GM21390 (cell line): Measurements from ENCODE around the gene HNRNPA1L2.
A peak's percentile ranks its signal among the peaks of the same experiment; 100 is the strongest.
"Not testable (repeated sequence)": the region's sequence is repeated elsewhere in the genome, so short reads cannot be mapped to it uniquely, and the experiment has no call there.

Experiments
- ATAC-seq: cut with Tn5 transposase; IDR thresholded peaks from one replicate; pipeline ENCODE4 v1.9.1; 2021; ENCODE audit not compliant: unreplicated experiment

The HNRNPA1L2 gene

DNA sequence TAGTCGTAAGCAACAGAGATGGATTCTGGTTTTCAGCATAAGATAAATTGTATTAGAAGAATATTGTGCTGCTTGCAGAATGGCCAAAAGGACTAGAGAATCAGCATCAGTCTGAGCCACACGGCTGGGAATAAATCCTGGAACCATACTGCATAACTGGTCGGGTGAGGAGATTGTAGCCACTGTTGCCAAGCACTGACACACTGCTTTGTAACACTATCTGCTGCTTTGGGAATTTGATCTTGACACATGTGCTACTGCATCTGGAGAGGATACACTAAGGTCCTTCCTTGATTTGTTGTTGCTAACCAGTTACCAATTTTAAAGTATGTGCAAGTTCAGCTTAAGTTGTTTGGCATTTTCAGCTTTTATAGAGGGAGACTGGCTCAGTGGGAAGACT lies 1.9 kb downstream of the HNRNPA1L2 start:
- ATAC-seq, result no peak

DNA sequence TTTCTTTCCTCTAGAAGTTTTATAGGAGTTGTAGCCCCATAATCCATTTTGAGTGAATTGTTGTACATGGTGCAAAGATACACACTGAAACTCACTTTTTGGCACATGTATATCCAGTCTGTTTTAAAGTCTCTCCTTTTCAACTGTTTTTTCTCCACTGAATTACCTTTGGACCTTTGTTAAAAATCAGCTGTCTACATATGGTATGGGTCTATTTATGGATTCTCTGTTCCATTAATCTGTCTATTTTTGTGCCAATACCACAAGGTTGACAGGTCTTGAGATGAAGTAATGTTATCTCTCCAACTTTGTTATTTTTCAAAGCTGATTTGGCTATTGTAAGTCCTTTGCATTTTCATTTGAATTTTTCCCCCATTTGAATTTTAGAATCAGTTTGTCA lies 4.7 kb downstream of the HNRNPA1L2 start:
- no peak for ATAC-seq

DNA sequence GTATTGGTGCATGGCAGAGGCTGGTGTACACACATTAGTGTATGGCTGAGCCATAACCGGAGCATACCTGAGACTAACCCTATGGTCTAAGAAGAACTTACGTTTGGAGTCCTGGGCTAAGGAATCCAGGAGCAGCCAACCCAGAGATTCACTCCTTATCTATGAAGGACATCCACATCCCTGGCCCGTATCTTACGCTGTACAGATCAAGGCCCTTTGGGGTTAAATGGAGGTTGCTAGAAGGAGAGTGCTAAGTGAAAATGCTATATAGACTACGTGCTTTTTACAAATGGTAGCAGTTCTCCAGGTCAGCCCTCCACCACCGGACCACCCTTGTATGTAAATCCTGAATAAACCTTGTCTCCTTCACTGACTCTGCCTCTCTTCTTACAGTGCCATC lies 8.5 kb downstream of the HNRNPA1L2 start:
- no peak for ATAC-seq

DNA sequence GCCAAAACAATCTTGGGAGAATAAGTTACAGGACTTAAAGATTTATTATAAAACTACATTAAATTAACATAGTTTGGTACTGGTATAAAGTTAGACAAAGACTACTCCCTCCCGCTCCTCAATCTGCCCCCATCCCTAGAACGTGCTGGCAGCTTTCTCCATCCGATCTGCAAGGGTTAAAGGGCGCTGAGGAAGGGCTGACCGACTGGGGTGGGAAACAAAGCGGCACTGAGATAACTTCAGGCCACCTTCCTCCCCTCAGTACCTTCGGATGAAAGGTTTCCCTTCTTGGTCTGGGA lies 9.6 kb downstream of the HNRNPA1L2 start:
- ATAC-seq, result peak; percentile 13

DNA sequence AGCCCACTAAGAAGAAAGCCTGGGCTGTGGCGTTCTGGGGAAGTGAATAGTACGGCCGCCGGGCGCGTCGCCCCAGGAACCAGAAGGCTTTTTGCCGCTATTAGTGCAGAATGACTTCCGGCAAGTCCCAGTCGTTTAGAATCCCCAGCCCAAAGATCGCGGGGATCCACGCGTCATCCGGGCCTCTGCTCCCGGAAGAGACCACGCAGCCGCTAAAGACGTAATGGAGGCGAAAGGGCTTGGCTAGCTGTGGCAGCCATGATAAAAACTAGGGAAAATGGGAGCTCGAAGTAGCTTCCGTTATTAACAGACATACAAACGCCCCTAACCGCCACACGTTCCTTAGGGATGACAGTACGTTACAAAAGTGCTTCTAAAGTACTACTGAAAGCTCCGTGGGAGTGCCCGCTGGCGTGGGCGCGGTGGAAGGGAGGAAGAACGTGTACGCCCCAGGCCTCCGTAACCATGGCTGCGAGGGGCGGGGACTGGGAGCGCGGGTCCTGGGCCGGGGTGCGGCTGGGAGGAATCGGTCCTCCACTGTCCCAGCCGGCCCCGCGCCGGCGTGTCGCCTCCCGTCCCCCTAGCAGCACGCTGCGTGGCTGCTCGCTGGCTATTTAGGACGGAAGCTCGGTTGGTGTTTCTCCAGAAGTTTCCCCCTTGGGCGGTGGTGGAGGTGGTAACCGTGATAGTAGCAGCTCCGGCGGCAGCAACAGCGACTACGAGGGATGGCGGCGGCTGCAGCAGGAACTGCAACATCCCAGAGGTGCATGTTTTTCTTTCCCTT lies 10.2 kb downstream of the HNRNPA1L2 start, which contains the start of gene SUGT1:
TSS of gene SUGT1 (plus strand) at position 641 of the 784 bp plus-strand sequence. CDS start at position 726, 85 bp downstream.
- peak; percentile 93 for ATAC-seq

DNA sequence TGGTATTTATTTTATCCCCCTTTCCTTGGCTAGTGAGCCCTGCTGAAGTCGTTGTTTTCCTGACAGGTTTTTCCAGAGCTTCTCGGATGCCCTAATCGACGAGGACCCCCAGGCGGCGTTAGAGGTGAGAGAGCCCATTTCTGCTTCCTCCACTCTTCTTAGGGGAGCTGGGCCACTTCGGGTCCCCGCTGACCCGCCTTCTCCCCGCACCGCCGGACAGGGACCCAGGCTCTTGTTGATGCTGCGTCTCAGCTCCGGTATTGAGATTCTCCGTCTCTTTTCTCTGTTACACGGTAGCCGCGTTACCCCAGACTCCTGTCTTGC lies 10.7 kb downstream of the HNRNPA1L2 start:
- ATAC-seq, result peak; percentile 34

DNA sequence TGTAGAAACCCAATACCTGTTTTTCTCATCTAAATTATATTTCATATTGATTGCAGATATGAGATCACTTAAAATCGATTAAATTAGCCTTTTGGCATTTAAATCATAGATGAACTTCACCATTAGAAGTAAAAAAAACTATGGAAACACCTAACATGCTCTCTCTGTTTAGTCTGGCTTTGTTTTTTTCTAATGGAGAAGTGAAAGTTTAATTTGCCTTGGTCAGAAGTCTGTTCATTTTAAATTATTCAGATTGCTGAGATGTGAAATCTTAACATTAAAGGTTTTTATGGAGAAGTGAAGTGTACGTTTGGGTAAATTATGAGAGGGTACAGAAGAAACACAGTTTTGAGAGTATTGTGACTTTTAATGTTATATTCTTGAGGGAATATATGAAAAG lies 17.1 kb downstream of the HNRNPA1L2 start:
- ATAC-seq, result no peak

DNA sequence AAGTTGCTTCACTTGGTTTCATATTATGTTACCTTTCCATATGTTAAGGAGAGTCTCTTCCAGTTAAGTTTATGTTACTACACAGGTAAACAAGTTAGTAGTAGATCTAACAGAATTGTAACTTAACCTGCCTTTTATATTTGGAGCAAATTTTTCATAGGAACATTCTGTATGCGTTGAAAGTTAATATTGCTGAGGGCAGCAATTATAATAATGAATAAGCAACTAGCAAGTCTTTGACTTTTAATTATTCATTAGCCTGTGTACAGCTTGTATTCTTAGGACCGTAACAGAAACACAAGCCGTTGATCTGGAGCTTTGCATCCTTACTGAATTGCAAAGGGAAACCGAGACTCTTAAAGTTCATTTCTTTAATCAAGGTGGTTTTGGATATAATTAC lies 22.0 kb downstream of the HNRNPA1L2 start:
- ATAC-seq, result no peak

DNA sequence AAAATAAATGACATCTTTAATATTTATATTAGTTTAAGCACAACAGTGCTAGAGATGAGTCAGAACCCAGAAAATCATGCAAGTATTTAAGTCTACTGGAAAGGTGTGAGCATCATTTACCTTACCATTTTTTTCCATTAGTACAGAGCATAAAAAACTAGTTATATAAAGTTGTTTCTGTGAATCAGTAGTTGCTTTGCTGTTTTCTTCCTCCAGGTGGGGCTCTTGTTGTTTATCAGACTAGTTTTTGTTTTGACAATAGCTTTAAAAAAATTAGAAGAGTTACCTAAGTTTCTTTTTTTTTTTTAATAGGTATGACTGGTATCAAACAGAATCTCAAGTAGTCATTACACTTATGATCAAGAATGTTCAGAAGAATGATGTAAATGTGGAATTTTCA lies 23.1 kb downstream of the HNRNPA1L2 start:
- ATAC-seq, result no peak

DNA sequence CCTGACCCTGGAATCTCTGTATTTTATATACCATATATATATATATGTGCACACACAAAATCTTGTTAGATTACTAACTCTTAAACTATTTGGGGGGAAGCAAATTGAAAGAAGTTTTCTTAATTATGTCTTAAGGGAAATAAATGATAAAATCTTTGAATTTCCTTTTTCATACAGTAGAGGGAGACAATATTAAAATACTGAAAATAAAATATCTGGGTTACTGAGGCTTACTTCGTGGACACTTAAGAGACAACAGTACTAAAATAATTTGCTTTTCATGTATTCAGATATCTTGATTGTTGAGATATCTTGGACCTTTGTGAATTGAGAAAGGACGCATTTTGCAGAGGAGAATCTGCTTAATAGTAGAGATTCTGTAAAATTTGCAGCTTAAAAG lies 27.4 kb downstream of the HNRNPA1L2 start:
- no peak for ATAC-seq

DNA sequence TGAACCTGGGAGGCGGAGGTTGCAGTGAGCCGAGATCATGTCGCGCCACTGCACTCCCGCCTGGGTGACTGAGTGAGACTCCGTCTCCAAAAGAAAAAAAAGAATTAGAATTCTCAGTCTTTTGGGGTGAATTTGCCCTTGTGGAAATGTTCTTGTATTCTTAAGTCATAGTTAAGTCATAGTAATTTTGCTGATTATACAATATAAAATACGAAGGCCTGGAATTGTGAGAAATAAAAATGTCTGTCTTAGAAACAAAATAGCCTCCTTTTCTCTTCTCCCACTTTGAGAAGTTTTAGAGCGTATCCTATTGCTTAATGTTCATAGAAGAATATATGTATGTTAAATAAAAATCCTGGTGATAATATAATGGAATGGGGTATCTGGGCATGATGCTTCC lies 28.5 kb downstream of the HNRNPA1L2 start:
- no peak for ATAC-seq

DNA sequence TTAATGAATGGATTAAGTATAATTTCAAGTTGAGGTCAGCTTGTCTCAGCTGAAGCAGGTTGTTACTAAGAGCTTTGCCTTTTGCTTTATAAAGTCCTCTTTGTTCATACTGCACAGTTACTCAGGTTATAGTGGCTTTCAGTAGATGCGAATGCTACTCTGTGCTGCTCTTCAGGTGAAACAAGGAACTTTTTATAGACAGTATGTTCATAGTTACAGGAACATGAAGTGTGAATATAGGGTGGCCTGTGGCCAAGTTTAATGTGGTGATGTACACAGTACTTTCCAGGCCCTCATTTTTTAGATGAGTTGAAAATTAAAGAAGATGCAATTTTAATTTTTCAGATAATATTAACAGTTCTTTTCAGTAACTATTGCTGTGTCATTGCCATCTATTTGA lies 31.2 kb downstream of the HNRNPA1L2 start:
- no peak for ATAC-seq

DNA sequence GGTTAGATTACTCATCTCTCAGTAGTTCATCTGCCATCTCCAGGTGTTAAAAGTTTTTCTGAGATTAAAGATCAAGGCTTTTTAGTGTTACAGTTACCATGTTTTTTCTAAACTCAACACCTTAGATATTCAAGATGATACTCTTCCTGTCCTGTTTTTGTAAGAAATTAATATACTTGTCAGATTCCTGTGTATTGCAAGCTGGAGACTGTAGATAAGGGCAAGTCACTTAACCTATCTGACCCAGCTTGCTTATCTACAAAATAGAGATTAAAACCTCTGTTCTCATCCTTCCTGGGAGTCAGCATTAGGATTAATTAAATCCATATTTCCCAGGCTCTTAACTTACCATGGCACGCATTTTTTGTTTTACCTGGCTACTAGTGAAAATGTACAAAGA lies 35.6 kb downstream of the HNRNPA1L2 start:
- no peak for ATAC-seq

DNA sequence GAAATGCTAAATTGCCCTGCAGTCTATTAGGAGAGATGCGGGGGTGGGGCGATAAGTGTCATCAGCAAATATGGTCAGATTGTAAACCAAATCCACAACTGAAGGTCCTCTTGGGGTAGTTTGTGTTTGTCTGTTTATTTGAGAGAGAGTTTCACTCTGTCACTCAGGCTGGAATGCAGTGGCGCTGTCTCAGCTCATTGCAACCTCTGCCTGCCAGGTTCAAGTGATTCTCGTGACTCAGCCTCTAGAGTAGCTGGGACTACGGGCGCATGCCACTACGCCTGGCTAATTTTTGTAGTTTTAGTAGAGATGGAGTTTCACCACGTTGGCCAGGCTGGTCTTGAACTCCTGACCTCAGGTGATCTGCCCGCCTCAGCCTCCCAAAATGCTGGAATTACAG lies 43.6 kb downstream of the HNRNPA1L2 start:
- not testable (repeated sequence) for ATAC-seq

DNA sequence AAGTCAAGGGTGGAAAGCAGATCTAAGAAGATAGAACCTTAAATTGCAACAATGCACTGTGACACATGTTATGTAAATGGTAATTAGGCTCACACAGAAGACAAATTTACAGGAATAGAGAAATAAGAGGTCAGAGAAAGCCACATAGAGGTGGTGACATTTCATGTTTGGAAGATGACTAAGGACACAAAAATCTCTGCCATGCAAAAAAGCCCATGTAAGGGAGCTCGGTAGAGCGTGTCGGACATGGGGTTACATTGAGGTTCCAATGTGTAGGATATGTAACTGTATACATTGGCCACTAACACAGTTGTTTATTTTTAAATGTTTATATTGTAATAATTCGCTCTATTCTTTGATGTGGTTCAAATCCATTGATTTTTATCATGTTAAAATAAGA lies 44.1 kb downstream of the HNRNPA1L2 start:
- no peak for ATAC-seq
